Cardiac septum (tissue), 1 donor: Measurements from ENCODE around the gene RFPL2. TPM values are rescaled to one million over a fixed set of nuclear protein-coding genes. Genes with fewer than 3 reads are reported as not detected.

Source experiments
- DNase-seq: peaks from one replicate; pipeline ENCODE4 v3.0.0-alpha.2; 2020; ENCODE audit warnings: low spot score
- intact Hi-C: fragments of 100-400 bp; cut with DNase I; formaldehyde crosslinking; loops from one replicate; pipeline ENCODE4 v1.14.0; 2022
- long read RNA-seq: library from polyadenylated mRNA; unstranded; transcript quantifications from one replicate; pipeline ENCODE4 v2.0.0, GENCODE V29; 2021
- total RNA-seq: library from RNA; stranded (reverse); fragmentation: NEBNext Ultra II Directional; extraction: Animal tissue kit (Norgen Biotek cat#: 25700); gene quantifications from one replicate; pipeline ENCODE4 v1.2.1, GENCODE V29; 2021
- donor health status: DM: no; HTN: no; CAD: no.

The RFPL2 gene
- not detected for total RNA-seq
- long read RNA-seq = 0 reads

GRCh38 chr22:32204856-32205722 lies at the start of gene RFPL2:
Gene RFPL2, minus strand, starts transcription at chr22:32205073. Its CDS starts 2,622 bp downstream, at chr22:32202451.
- DNase-seq = no peak
- intact Hi-C loops = loop anchor here (5.0 kb wide), 1 partner anchor 228 kb away; no protein-coding TSS in a partner anchor

- intact Hi-C loops = no loop called here
- DNase-seq = no peak
These were observed 44.4 kb upstream of the RFPL2 start for GRCh38 chr22:32249231-32249630.

DNA sequence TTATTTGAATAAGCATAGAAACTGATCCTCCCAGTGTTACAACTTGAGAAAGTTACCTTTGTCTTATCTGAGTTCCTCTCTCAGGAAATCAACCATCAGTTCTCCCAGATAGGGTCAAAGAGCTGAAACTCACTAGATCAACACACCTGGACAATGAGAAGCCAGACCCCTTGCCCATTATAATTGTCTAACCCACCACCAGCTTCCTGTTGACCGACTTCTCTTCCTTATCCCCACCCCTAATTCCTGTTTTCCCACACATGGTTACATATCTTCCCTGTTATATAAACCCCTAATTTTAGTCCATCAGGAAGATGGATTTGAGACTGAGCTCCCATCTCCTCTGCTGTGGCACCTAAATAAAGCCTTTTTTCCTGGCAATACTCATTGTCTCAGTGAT lies 43.4 kb upstream of the RFPL2 start:
- DNase-seq = no peak
- intact Hi-C loops = no loop called here

- DNase-seq = no peak
- intact Hi-C loops = no loop called here
These were observed 41.3 kb upstream of the RFPL2 start for GRCh38 chr22:32246166-32246565.

DNA sequence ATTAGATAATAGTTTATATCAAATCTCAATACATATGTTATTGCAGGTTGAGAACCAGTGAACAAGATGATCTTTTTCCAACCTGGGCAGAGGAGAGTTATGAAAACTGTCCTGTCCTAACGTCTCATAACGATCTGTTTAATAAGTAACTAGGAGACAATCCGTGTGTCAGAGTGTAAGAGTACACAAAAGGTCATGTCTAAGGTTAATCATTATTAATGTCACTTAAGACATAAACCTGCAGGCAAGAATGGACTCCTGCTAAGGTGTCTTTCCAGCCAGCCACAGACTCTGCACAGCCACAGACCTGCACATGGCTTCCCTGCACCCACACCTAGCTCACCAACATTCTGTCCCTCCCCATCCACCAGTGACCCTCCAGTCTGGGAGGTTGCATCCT lies 40.2 kb upstream of the RFPL2 start:
- no peak for DNase-seq
- intact Hi-C loops = no loop called here

DNA sequence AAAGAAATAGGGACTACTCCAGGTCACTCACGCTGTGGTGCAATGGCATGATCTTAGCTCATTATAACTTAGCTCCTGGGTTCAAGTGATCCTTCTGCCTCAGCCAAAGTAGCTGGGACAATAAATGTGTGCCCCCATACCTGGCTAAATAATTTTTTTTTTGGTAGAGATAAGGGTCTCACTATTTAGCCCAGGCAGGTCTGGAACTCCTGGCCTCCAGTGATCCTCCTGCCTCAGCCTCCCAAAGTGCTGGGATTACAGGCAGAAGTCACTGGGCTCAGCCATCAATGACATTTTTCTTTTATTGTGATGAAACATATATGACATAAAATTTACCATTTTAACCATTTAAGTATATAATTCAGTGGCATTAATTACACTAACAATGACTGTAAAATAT lies 39.7 kb upstream of the RFPL2 start:
- intact Hi-C loops = no loop called here
- DNase-seq = no peak

DNA sequence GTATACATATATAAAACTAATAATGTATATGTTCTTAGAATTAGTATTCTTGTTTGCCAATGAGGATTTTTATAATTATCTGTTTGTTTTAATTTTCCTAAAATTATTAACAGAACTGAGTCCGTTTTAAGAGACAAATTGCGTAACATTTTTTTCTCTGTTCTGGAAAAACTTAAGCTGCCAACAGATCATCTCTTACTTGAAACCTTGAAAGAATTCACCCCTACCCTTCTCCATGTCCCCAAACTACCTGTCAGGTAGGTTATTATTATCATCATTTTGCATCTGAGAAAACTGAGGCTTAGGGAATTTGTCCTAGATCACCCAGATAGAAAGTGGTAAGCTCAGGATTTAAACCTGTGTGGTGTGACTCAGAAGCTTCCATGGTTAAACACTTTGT lies 35.6 kb upstream of the RFPL2 start:
- DNase-seq = no peak
- intact Hi-C loops = no loop called here

- DNase-seq = no peak
- intact Hi-C loops = no loop called here
These were observed 33.0 kb upstream of the RFPL2 start for GRCh38 chr22:32237906-32238305.

DNA sequence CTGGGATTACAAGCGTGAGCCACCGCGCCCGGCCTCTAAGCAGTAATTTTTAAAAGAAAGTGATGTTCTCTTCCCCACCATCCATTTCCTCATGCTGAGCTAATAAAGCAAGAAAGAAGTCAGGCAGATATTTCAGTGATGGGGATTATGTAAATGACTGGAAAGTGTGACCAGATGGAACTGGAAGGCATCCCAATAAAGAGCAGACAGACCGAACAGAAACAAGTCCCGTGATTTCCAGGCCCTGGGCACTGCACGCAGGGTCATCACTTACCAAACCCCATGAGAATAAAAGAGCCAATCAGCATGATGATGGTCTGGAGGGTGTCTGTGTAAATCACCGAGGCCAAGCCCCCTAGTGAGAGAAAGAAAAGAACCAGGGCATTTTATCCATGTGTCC lies 32.1 kb upstream of the RFPL2 start:
- DNase-seq = no peak
- intact Hi-C loops = no loop called here

DNA sequence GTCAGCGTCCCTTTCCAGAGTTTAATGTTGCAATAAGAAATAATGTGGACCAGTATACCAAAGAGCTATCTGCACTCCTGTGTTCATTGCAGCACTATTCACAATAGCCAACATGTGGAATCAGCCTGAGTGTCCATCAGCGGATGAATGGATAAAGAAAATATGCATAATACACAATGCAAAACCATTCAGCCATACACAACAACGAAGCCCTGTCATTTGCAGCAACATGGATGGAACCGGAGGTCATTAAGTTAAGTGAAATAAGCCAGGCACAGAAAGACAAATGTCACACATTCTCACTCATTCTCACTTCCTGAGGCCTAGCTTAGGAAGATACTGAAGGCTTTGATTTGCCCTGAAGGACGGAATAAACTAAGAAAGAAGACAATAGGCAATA lies 28.2 kb upstream of the RFPL2 start:
- no peak for DNase-seq
- intact Hi-C loops = no loop called here

- intact Hi-C loops = no loop called here
- no peak for DNase-seq
These were observed 27.4 kb upstream of the RFPL2 start for GRCh38 chr22:32232191-32232830.

DNA sequence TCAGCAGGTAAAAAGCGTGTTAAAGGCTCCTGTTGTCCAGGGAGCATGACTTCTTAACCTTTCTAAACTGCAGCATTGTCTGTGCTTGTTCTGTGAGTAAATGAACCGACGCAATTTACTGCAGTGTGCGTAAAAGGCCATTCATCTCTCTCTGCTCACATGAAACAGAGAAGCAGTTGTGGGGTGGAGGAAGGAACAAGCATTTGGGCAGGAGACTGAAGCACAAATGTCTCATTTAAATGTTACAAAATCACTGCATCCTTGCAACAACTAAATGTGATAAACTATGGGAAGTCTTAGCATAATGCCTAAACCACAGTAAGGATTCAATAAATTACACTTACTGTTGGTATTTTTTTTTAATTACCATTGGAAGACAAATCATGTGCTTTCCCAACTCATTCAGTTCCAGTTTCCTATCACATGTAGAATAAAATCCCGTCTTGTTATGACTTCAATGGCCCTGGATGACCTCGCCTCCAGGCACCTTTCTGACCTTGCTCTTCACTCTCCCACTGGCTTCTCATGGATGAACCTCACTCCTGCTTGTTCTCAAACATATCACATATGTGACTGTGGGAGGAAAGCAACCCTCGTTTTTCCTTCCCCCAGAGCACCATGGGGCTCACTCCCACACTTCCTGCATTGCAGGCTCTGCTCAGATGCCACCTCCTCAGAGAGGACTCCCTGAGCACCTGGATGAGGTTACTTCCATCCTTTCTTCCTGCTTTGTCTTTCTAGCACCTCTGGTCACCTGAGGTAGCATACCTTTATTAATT lies 21.6 kb upstream of the RFPL2 start:
- intact Hi-C loops = no loop called here
- DNase-seq = no peak

GRCh38 chr22:32222991-32223390 lies 18.1 kb upstream of the RFPL2 start:
- intact Hi-C loops = no loop called here
- no peak for DNase-seq

DNA sequence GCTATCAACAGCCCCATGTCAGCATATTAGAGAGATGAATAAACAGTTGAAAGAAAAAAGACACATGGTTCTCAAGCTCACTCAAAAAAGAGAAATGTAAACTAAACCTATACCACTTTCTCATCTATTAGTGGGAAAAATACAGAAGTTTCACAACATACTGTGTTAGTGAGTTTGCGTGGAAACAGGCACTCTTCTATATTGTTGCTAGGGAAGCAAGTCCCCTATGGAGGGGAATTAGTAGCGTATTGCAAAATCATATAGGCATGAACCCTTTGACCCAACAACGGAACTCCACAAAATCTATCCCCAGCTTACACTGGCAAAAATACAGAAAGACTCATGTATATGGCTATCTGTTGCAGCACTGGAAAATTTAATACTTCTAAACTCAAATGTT lies 14.2 kb upstream of the RFPL2 start:
- intact Hi-C loops = no loop called here
- no peak for DNase-seq

- DNase-seq = no peak
- intact Hi-C loops = no loop called here
These were observed 13.6 kb upstream of the RFPL2 start for GRCh38 chr22:32218470-32218869.

GRCh38 chr22:32217465-32217864 lies 12.6 kb upstream of the RFPL2 start:
- DNase-seq = no peak
- intact Hi-C loops = no loop called here

DNA sequence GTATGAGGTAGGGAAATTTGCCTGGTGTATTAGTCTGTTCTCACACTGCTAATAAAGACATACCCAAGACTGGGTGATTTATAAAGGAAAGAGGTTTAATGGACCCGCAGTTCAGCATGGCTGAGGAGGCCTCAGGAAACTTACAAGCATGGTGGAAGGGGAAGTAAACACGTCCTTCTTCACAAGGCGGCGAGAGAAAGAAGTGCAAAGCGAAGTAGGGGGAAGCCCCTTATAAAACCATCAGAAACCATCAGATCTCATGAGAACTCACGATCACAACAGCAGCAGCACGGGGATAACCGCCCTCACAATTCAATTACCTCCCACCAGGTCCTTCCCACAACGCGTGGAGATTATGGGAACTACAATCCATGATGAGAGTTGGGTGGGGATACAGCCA lies 12.0 kb upstream of the RFPL2 start:
- intact Hi-C loops = no loop called here
- DNase-seq = no peak

- intact Hi-C loops = no loop called here
- DNase-seq = no peak
These were observed 6.1 kb upstream of the RFPL2 start for GRCh38 chr22:32211011-32211410.

GRCh38 chr22:32208681-32209080 lies 3.8 kb upstream of the RFPL2 start:
- DNase-seq = peak; percentile 27
- intact Hi-C loops = no loop called here

DNA sequence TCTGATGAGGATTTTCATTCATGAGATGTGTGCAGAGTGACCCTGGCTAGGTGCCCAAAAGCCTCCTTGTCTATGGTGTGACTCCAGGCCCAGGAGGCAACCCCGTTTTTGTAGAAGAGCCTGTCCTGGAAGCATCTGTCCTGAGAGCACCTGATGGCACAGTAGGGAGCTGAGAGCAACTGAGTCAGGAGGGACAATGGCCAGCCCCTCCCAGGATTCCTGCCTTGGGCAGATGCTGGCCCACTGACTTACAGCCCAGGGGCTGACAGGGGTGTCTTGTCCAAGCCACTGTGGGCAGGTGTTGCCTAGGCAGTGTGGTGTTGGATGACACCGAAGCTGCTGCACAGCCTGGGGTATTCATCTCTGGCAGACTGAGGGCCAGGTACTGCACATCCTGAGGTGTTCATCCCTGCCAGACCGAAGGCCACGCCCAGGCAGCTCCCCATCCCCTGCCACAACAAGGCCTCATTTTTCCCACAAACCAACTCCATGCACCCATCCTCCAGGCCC lies 3.2 kb upstream of the RFPL2 start:
- peak; percentile 56 for DNase-seq
- intact Hi-C loops = no loop called here
